ENCODE results near the gene CNRIP1.
"Not testable (repeated sequence)": the region's sequence is repeated elsewhere in the genome, so short reads cannot be mapped to it uniquely, and the experiment has no call there.

CNRIP1 gene

DNA sequence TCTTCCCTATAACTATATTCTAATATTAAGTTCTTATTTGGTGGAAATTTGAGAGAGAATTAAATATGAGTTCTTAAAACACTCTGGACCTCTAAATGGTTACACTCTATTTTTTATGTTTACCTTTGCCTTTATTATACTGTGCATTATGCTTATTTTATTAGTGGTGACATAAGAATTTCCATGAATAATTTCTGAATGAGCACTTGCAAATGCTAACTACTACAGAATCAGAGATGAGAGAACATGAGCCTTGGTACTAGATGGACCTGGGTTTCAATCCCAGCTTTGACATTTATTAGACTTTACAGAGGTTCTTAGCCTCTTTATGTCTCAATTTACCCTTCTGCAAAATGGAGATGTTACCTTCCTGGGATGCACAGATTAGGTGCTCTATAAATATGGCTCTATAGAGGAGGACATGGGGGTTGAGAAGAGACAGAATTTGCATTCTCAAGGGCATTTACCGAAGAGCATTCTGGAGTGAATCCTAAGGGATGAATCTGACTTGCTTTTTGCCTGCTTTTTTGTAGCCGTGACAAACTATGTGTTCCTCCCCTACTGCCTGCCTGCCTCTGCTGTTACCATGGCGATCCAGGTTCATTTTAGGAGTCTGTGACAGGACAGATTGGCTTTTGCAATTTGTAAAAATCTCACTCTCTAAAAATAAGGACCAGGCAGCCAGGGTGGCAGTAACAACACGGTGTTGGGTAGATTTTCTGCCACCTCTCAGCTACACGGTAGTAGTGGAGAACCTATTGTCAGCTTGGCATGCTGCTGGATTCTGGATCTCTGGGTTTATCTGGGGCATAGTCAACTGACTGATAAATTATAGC lies 20.7 kb upstream of the CNRIP1 start:
- no peak for DNase-seq (ENCODE audit: low spot score)

GRCh38 chr2:68336192-68336591 lies 16.4 kb upstream of the CNRIP1 start:
- no peak for DNase-seq (ENCODE audit: low spot score)

GRCh38 chr2:68333931-68334330 lies 14.2 kb upstream of the CNRIP1 start:
- DNase-seq (ENCODE audit: low spot score) = no peak

DNA sequence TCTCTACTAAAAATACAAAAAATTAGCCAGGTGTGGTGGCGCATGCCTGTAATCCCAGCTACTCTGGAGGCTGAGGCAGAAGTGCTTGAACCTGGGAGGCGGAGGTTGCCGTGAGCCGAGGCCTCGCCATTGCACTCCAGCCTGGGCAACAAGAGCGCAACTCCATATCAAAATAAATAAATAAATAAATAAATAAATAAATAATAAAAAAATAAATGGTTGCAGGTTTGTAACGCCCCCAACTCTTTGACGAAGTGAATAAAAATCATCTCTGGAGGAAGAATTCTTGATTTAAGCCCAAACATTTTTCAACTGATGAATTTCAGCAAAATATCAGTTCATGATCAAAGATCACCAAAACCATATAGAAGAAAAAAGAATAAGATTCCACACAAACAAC lies 13.3 kb upstream of the CNRIP1 start:
- no peak for DNase-seq (ENCODE audit: low spot score)

DNA sequence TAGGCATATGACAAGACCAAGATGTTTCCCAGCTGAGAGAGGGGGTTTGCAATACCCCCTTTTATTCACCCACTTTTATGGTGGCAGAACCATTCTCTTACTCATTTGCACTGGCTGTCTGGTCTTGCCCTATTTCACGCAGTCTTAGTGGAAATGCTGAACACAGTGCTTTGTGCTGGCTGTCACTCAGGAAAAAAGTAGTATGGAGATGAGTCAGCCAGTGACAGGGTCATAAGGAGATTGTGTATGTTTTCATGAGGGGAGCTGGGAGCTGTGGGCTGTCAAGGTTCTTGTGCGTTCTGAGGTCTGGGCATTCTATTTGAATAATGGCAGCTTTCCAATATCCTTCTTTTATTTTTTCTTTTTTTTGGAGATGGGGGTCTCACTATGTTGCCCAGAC lies 10.9 kb upstream of the CNRIP1 start:
- no peak for DNase-seq (ENCODE audit: low spot score)

DNA sequence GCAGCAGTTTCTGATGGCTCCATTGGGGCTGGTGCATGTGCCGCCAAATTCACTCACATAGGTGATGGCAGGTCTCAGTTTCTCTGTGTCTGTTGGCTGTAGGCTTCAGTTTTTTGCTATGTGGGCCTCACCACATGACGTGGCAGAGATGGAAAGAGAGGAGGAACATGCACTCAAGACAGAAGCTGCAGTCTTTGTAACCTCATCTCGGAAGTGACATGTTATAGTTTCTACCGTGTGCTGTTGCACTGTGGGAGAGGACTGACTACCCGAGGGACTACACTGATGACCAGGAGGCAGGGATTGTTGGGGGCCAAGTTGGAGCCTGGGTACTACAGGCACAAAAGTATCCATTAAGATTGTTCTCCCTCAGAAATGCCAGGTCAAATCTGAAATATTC lies 9.2 kb upstream of the CNRIP1 start:
- DNase-seq (ENCODE audit: low spot score) = no peak

- DNase-seq (ENCODE audit: low spot score) = no peak
These were observed 5.3 kb upstream of the CNRIP1 start for GRCh38 chr2:68325056-68325455.

DNA sequence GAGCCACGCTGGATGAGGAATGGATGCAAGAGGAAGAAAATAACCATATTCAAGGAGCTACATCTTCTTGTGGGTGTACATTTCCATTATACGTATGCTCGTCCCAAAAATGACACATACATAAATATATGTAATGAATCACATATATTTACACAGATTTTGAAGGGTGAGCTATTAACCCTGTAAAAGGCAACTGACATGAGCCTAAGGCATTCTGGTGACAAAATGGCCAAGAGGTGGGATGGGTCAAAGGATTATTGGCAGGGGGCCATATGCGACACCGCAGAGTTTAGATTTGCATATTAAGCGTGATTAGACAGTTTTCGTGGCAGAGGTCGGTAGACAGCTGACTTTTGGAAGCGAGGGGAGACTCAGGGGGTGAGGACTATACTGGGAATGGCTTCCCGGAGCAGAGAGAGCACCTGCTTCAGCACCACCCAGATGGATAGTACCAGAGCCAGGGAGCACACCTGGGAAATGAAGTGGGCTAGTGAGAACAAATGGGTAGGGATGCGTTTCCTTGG lies 431 bp upstream of the CNRIP1 start:
- DNase-seq (ENCODE audit: low spot score) = no peak

GRCh38 chr2:68318914-68319397 lies 793 bp downstream of the CNRIP1 start:
- DNase-seq (ENCODE audit: low spot score) = no peak

DNA sequence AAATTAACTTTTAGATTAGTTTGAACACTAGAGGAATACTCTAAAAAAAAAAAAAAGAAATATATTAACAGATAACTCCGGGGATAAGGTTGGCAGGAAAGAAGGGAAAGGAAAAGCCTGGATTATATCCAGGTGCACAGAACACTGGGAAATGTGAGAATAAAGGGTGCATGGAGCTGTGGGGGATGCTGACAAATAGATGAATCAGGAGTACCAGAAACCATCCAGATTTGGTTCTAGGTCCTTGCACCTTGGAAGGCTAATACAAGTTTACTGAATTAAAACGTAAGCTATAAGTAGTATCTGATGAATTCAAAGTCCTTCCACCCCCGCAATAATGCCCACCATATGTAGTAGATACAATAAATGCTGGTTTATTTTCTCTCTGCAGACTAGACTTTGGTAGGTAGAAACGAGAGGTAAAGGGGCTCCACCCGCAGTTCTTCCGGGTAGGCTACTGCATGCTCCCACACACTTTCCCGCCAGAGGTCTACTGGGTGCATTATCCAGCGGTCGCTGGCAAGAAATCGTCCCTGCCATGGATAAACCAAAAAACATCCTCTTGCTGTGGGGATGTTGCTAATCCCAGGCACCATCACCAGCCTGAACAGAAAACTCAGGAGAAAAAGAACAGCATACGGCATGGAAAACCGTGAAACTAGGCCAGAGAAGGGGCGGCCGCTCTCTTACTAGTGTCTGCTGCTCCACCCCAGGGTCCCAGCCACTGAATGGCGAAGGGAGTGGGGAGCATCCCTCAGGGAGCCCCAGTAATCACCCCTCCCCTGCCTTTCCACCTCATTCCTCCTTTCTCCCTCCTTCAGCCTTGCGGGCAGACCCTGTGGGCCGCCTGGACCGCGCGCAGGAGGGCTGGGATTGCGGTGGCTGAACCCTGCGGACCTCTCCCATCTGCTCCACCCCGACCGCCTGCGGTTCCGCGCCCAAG lies 1.5 kb downstream of the CNRIP1 start:
- no peak for DNase-seq (ENCODE audit: low spot score)

DNA sequence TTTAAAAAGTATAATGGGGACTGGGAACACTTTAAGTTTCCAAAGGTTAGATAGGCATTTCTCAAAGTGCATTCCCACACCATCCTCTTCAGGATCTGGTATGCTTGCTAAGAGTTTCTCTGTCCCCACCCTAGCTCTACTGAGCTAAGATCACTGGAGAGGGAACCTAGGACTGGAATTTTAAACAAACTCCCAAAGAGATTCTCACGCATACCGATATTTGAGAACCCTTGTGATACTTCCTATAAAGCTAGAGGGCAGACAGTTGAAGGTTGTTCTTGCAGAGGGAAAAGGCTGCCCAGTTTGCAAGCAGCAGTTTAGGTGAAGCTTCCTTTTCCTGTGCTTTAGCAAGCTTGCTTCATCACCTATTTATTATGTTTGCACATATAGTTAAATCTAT lies 3.6 kb downstream of the CNRIP1 start:
- no peak for DNase-seq (ENCODE audit: low spot score)

- no peak for DNase-seq (ENCODE audit: low spot score)
These were observed 8.7 kb downstream of the CNRIP1 start for GRCh38 chr2:68311033-68311432.

DNA sequence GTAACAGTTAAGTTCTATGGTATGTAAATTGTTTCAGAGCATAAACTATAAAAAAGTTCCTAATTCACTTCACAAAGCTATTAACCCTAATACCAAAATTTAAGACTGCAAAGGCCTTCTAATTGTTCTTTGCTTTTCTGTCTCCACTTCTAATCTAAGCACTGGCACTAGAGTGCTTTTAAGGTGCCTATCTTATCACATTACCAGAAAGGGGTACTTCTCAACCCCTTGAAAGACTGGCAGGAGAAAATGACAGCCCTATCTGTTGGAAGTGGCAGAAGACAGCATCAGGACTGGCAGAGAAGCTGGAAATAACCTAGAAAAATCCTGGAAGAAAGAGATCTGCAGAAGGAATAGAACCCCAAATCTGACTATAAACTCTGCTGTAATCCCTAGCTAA lies 10.3 kb downstream of the CNRIP1 start:
- DNase-seq (ENCODE audit: low spot score) = no peak

GRCh38 chr2:68303902-68304272 lies 15.9 kb downstream of the CNRIP1 start:
- DNase-seq (ENCODE audit: low spot score) = not testable (repeated sequence)

- DNase-seq (ENCODE audit: low spot score) = no peak
These were observed 16.5 kb downstream of the CNRIP1 start for GRCh38 chr2:68303033-68303901.

- no peak for DNase-seq (ENCODE audit: low spot score)
These were observed 17.4 kb downstream of the CNRIP1 start for GRCh38 chr2:68302281-68302875.

DNA sequence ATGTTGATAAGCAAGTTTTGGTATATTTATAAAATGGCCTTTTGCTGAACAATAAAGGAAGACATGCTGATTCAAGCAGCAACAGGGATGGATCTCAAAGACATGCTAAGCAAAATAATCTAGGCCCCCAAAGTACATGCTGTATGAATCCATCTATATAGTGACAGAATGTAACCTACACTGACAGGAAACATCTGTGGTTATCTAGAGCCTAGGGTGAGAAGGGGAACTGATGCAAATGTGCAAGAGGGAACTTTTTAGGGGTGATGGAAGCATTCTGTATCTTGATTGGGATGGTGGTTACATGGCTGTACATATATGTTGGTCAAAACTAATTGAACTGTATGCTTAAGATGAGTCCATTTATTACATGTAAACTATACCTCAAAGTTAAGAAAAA lies 24.2 kb downstream of the CNRIP1 start:
- DNase-seq (ENCODE audit: low spot score) = no peak

DNA sequence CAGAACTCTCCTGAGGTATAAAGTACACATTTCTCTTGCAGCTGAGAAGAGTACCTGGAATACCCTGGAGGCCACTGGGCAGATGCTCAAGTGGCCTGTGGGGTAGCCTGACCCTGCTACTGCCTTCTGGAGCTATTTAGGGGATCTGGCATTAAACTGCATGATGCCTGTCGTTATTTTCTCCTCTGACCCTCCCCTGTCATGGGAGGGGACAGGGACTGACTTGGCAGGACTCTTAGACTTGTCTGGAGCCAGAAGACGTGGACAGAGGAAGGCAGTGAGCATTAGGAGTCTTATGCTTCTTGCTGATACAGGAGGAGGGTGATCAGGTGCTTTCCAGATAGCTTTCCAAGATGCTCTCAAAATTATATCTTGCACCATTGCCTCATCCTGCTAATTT lies 24.8 kb downstream of the CNRIP1 start:
- DNase-seq (ENCODE audit: low spot score) = no peak

- DNase-seq (ENCODE audit: low spot score) = no peak
These were observed 25.6 kb downstream of the CNRIP1 start for GRCh38 chr2:68294187-68294586.

DNA sequence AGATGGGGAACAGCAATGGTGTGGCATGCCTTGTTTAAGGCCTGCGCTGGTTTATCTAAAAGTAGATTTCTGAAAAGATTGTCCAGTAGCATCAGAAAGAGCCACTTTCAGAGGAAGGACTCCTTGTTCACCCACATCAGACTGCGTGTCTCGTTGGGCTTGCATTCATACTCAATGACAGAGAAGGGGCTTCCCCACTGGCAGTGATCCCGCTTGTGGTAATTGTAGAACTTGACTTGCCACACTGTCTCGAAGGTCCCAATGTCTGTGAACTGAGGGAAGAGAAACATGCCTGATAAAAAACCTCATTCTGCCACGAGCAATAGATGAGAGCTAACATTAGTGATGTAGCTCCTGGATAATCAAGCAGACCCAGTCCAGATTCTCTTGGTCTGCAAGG lies 26.0 kb downstream of the CNRIP1 start:
- no peak for DNase-seq (ENCODE audit: low spot score)

GRCh38 chr2:68293024-68293423 lies 26.7 kb downstream of the CNRIP1 start:
- DNase-seq (ENCODE audit: low spot score) = no peak
